H1 (cell line): ENCODE data around the gene FHDC1. TPM values are rescaled to one million over a fixed set of nuclear protein-coding genes. Genes with fewer than 3 reads are reported as not detected.

Experiments used
- CTCF ChIA-PET: fragments of 300-600 bp; sonication (Branson Sonifier 250); formaldehyde crosslinking; loops from one replicate; lab custom pipeline; 2021; ENCODE audit not compliant: partially characterized antibody; lab: Charles Lee
- POLR2A ChIA-PET: fragments of 300-600 bp; sonication (Branson Sonifier 250); formaldehyde crosslinking; loops from one replicate; lab custom pipeline; 2021; ENCODE audit warnings: inconsistent platforms; ENCODE audit not compliant: partially characterized antibody; lab: Charles Lee
- DNase-seq, 2 experiments: peaks; one replicate each; pipeline versions ENCODE4 v3.0.0 to v3.0.0-alpha.2; 2010 to 2022; ENCODE audit warnings: low spot score in 2 of 2, low read depth in 1 of 2, mixed read lengths in 1 of 2
- FAIRE-seq: peaks from 2 replicates; lab custom pipeline; 2011; peaks lifted over from hg19 to GRCh38; lab: Jason Lieb, UNC
- H2AFZ ChIP-seq: 2 replicates; pipeline ENCODE4 v1.8.1; 2012; ENCODE audit warnings: low read length, inconsistent platforms
- H2AK5ac ChIP-seq: 2 replicates; pipeline ENCODE4 v1.6.1; 2013; ENCODE audit warnings: low read depth, low read length
- H2BK120ac ChIP-seq: replicated peaks from 2 replicates; pipeline ENCODE3; 2013; ENCODE audit warnings: low read depth, low read length, inconsistent platforms
- H2BK12ac ChIP-seq: 2 replicates; pipeline ENCODE4 v1.6.1; 2013; ENCODE audit warnings: low read depth, low read length
- H2BK15ac ChIP-seq: 2 replicates; pipeline ENCODE4 v1.6.1; 2013; ENCODE audit warnings: low read length
- H2BK20ac ChIP-seq: 2 replicates; pipeline ENCODE4 v1.6.1; 2013; ENCODE audit warnings: low read length
- H2BK5ac ChIP-seq: 2 replicates; pipeline ENCODE4 v1.6.1; 2013; ENCODE audit warnings: low read depth, low read length
- H3K14ac ChIP-seq: 2 replicates; pipeline ENCODE4 v1.6.1; 2013; ENCODE audit warnings: inconsistent platforms; ENCODE audit not compliant: insufficient read length
- H3K18ac ChIP-seq: 2 replicates; pipeline ENCODE4 v1.6.1; 2013; ENCODE audit warnings: low read length; ENCODE audit errors: extremely low read depth
- H3K23ac ChIP-seq: 2 replicates; pipeline ENCODE4 v1.6.1; 2013; ENCODE audit warnings: inconsistent platforms; ENCODE audit not compliant: insufficient read length
- H3K23me2 ChIP-seq: 2 replicates; pipeline ENCODE4 v1.6.1; 2013; ENCODE audit warnings: low read depth, low read length
- H3K27ac ChIP-seq: 2 replicates; pipeline ENCODE4 v1.6.1; 2011; ENCODE audit warnings: low read depth, low read length, inconsistent platforms
- H3K27me3 ChIP-seq, 4 experiments: replicated peaks in 1 of 4; 1 replicate in 1 of 4; 2 replicates in 3 of 4; pipeline versions ENCODE4 v1.6.1 to v1.8.1; 2011 to 2013; ENCODE audit warnings: low read length in 3 of 4, mild to moderate bottlenecking in 3 of 4, inconsistent platforms in 2 of 4, mixed read lengths in 2 of 4, moderate library complexity in 1 of 4; ENCODE audit not compliant: control insufficient read depth in 3 of 4, insufficient read depth in 3 of 4; ENCODE audit errors: extremely low read depth in 1 of 4
- H3K36me3 ChIP-seq, 4 experiments: 2 replicates each; pipeline versions ENCODE4 v1.6.1 to v1.8.1; 2011 to 2013; ENCODE audit warnings: mild to moderate bottlenecking in 4 of 4, low read length in 3 of 4, moderate library complexity in 2 of 4, control low read depth in 1 of 4, inconsistent platforms in 1 of 4; ENCODE audit not compliant: insufficient read depth in 4 of 4, control insufficient read depth in 2 of 4
- H3K4ac ChIP-seq: replicated peaks from 2 replicates; pipeline ENCODE3; 2013; ENCODE audit warnings: low read length, low read depth, mixed read lengths, inconsistent platforms; ENCODE audit not compliant: insufficient read length
- H3K4me1 ChIP-seq, 4 experiments: replicated peaks in 1 of 4; 1 replicate in 1 of 4; 2 replicates in 3 of 4; pipeline versions ENCODE4 v1.6.1 to v1.8.1; 2011 to 2013; ENCODE audit warnings: low read length in 3 of 4, inconsistent platforms in 2 of 4, mixed read lengths in 1 of 4; ENCODE audit not compliant: insufficient read depth in 4 of 4, control insufficient read depth in 3 of 4
- H3K4me2 ChIP-seq, 2 experiments: 2 replicates each; pipeline versions ENCODE4 v1.6.1 to v1.8.1; 2011 to 2013; ENCODE audit warnings: low read depth in 2 of 2, low read length in 2 of 2, control low read depth in 1 of 2, inconsistent platforms in 1 of 2, mild to moderate bottlenecking in 1 of 2; ENCODE audit not compliant: insufficient read depth in 1 of 2
- H3K4me3 ChIP-seq, 4 experiments: fragments of 200-600, 300-600 bp in 1 of 4; sonication (generic), shearing (Covaris generic), sonication (Bioruptor Twin) in 1 of 4; 2 replicates each; pipeline versions ENCODE4 v1.5.1 to v1.8.1; 2011 to 2016; ENCODE audit warnings: low read length in 4 of 4, low read depth in 3 of 4, control low read depth in 2 of 4, inconsistent platforms in 2 of 4, mild to moderate bottlenecking in 2 of 4, mixed read lengths in 1 of 4, moderate library complexity in 1 of 4; ENCODE audit not compliant: insufficient read depth in 2 of 4; ENCODE audit errors: extremely low read depth in 1 of 4
- H3K56ac ChIP-seq: replicated peaks from 2 replicates; pipeline ENCODE3; 2013; ENCODE audit warnings: low read depth, mild to moderate bottlenecking, mixed read lengths, low read length, inconsistent platforms; ENCODE audit not compliant: insufficient read length
- H3K79me1 ChIP-seq: 2 replicates; pipeline ENCODE4 v1.6.1; 2013; ENCODE audit warnings: low read depth, low read length, control low read depth
- H3K79me2 ChIP-seq, 2 experiments: 2 replicates each; pipeline versions ENCODE4 v1.6.1 to v1.8.1; 2012 to 2013; ENCODE audit warnings: low read length in 2 of 2, mild to moderate bottlenecking in 2 of 2, inconsistent platforms in 1 of 2; ENCODE audit not compliant: insufficient read depth in 2 of 2, control insufficient read depth in 1 of 2
- H3K9ac ChIP-seq, 4 experiments: replicated peaks in 1 of 4; 1 replicate in 1 of 4; 2 replicates in 3 of 4; pipeline versions ENCODE4 v1.6.1 to v1.8.1; 2011 to 2013; ENCODE audit warnings: low read depth in 3 of 4, low read length in 3 of 4, control low read depth in 2 of 4, mild to moderate bottlenecking in 2 of 4, moderate library complexity in 2 of 4, inconsistent platforms in 1 of 4; ENCODE audit errors: extremely low read depth in 1 of 4
- H3K9me3 ChIP-seq, 2 experiments: 2 replicates each; pipeline versions ENCODE4 v1.6.1 to v1.8.1; 2012 to 2013; ENCODE audit warnings: mild to moderate bottlenecking in 2 of 2, moderate library complexity in 2 of 2, control low read depth in 1 of 2, inconsistent platforms in 1 of 2, low read depth in 1 of 2, low read length in 1 of 2, mixed read lengths in 1 of 2; ENCODE audit not compliant: insufficient read depth in 2 of 2
- H4K20me1 ChIP-seq, 2 experiments: replicated peaks in 1 of 2; 2 replicates each; pipeline versions ENCODE3 to v1.8.1; 2011 to 2013; ENCODE audit warnings: inconsistent platforms in 2 of 2, low read length in 2 of 2, mild to moderate bottlenecking in 1 of 2; ENCODE audit not compliant: insufficient read depth in 2 of 2, control insufficient read depth in 1 of 2
- H4K5ac ChIP-seq: 2 replicates; pipeline ENCODE4 v1.6.1; 2013; ENCODE audit warnings: low read length, low read depth, mixed read lengths, inconsistent platforms; ENCODE audit not compliant: insufficient read length
- H4K8ac ChIP-seq: 2 replicates; pipeline ENCODE4 v1.8.0; 2013; ENCODE audit warnings: mild to moderate bottlenecking, moderate library complexity, low read length, inconsistent platforms; ENCODE audit not compliant: insufficient read depth; ENCODE audit errors: extremely low read depth
- H4K91ac ChIP-seq: replicated peaks from 2 replicates; pipeline ENCODE3; 2013; ENCODE audit warnings: low read length, mixed read lengths, inconsistent platforms; ENCODE audit not compliant: insufficient read length
- BACH1 ChIP-seq: IDR thresholded peaks from 2 replicates; pipeline ENCODE4 v1.6.1; 2012; ENCODE audit warnings: low read length, improper control_type of control experiment
- KDM4A ChIP-seq: IDR thresholded peaks from one replicate; pipeline ENCODE4 v1.7.1; 2012; ENCODE audit warnings: low read depth, mild to moderate bottlenecking, moderate library complexity, low read length, inconsistent platforms; ENCODE audit not compliant: severe bottlenecking
- NRF1 ChIP-seq: IDR thresholded peaks from 2 replicates; pipeline ENCODE4 v1.6.1; 2011; ENCODE audit warnings: mild to moderate bottlenecking, low read depth, low read length, improper control_type of control experiment
- PHF8 ChIP-seq: fragments of 200-600 bp; sonication (generic); conservative IDR thresholded peaks from 2 replicates; pipeline ENCODE4 v1.7.1; 2012; ENCODE audit warnings: low read depth, mild to moderate bottlenecking, inconsistent platforms, low read length, moderate library complexity
- POLR2AphosphoS5 ChIP-seq: IDR thresholded peaks from 2 replicates; pipeline ENCODE4 v1.6.1; 2011; ENCODE audit warnings: low read depth, low read length
- SAP30 ChIP-seq: fragments of 300-600 bp; sonication (generic); IDR thresholded peaks from 2 replicates; pipeline ENCODE4 v1.7.1; 2012; ENCODE audit warnings: low read length, moderate library complexity, mild to moderate bottlenecking, inconsistent platforms; ENCODE audit not compliant: insufficient read depth, insufficient replicate concordance
- SIN3A ChIP-seq, 2 experiments: IDR thresholded peaks in 1 of 2; conservative IDR thresholded peaks in 1 of 2; 2 replicates each; pipeline ENCODE4 v1.6.1; 2011 to 2012; ENCODE audit warnings: low read length in 2 of 2, improper control_type of control experiment in 1 of 2, low read depth in 1 of 2, mild to moderate bottlenecking in 1 of 2
- SUZ12 ChIP-seq: fragments of 200-600 bp; sonication (generic); IDR thresholded peaks from 2 replicates; pipeline ENCODE4 v1.6.1; 2012; ENCODE audit warnings: mild to moderate bottlenecking, inconsistent platforms, low read length, moderate library complexity, mixed read lengths
- TAF1 ChIP-seq: IDR thresholded peaks from 2 replicates; pipeline ENCODE4 v1.6.1; 2011; ENCODE audit warnings: mild to moderate bottlenecking, low read depth, low read length
- WGBS, 2 experiments: shearing (Covaris generic) in 1 of 2; methylation state at CpG; one replicate each; pipeline versions ENCODE4 v1.1.6 to v1.1.7; 2013 to 2015; ENCODE audit warnings: low lambda C conversion rate in 2 of 2, mixed read lengths in 2 of 2, inconsistent platforms in 1 of 2, low coverage in 1 of 2, missing lambda C conversion rate in 1 of 2; ENCODE audit not compliant: insufficient replicate concordance in 2 of 2, insufficient coverage in 1 of 2, insufficient read length in 1 of 2; ENCODE audit errors: extremely low coverage in 1 of 2, missing lambda C conversion rate in 1 of 2; 5-methylcytosine and 5-hydroxymethylcytosine counted together
- polyA plus RNA-seq, 7 experiments: library from polyadenylated mRNA; depleted of rRNA in 3 of 7; stranded (reverse) in 5 of 7; unstranded in 2 of 7; fragments of >200 nt in 5 of 7; fragments of 200-250 nt in 2 of 7; gene quantifications; 1 replicate in 5 of 7; 2 replicates in 1 of 7; 4 replicates in 1 of 7; pipeline versions ENCODE4 v1.2.1 to v1.2.3, GENCODE V29; 2011 to 2013; ENCODE audit warnings: missing spikeins in 2 of 7, mixed read lengths in 2 of 7
- total RNA-seq: library from RNA; stranded (reverse); fragmentation: NEBNext Ultra II Directional; extraction: Animal tissue kit (Norgen Biotek cat#: 25700); gene quantifications from 2 replicates; pipeline ENCODE4 v1.2.1, GENCODE V29; 2021

Gene FHDC1
- total and polyA plus RNA-seq, 2 of the 8 experiments (the other 6 are each of a cell fraction or from before 2014, with no cell fraction given), result 6.4 to 28.6 TPM

DNA sequence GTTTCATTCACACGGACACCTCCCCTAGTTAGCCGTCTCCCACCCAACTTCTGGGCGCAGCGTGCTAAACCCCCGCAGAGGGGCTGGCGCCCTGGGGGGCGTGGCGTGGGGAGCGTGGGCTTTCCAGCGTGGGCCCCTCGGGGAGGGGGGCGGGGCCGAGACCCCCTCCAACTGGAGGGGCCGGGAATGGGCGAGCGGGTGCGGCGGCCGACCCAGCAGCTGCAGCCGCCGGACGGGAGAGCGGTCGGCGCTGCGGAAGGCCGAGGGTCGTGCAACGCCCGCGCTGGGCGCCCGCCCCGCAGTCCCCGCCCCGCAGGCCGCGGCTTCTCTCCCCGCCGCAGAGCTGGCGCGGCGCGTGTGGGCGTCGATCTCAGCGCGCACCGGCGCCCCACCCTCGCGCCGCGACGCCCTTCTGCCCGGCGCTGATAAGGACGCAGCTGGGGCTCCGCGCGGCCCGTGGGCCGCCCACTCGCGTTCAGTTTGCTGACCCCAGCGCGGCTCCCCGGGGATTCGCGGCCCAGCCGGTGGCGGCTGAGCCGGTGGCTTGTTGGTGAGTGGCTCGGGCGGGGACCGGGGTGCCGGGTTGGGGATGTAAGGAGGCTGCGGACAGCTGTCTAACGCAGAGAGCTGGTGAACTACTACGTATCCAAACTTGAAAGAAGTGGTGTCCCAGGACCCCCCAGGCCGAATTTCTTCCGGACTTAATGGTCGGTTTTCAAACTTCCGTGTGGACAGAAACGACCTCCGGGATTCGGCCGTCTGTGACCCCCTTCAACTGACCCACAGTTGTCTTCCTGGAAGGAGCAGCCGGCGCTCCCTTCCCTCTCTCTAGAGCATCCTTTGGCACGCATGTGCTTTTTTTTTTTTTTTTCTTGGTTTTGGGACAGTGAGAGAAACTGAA, 1.5 kb downstream of the FHDC1 start:
- H3K4me3 ChIP-seq, result peak overlapping the region; percentile 79 to 97 (median 82)
- FAIRE-seq, result no peak
- H2BK5ac ChIP-seq, result no peak overlapping the region
- peak overlapping the region; percentile 62 to 89 (median 78); a peak in 6 of 7 replicates for H3K9ac ChIP-seq
- 3% methylated on average over 50 of the region's 91 CpGs; no CpG with 5 or more reads in 1 of the 2 experiments for WGBS, 2 experiments
- peaks cover 14 to 16% of the 10 kb centered on the region in 2 experiments for H4K20me1 ChIP-seq
- peak overlapping the region; percentile 17 for H4K91ac ChIP-seq
- H3K79me2 ChIP-seq, result peaks cover 20 to 51% of the 10 kb centered on the region in 2 experiments
- H3K27ac ChIP-seq, result no peak overlapping the region
- 0 out of 2 replicates have a peak overlapping the region, but pooled peaks have one; percentile 14 for H3K18ac ChIP-seq
- H4K5ac ChIP-seq, result no peak overlapping the region
- H3K27me3 ChIP-seq, result peaks cover 0 to 13% (median 5%) of the 10 kb centered on the region in 4 experiments; a peak in 3 of 7 replicates
- H2BK12ac ChIP-seq, result no peak overlapping the region
- no peaks in the 10 kb centered on the region for H3K36me3 ChIP-seq
- no peak overlapping the region for H3K56ac ChIP-seq
- TF ChIP-seq SUZ12 (peak; percentile 21; the same call in 1 of the 2 replicates), POLR2AphosphoS5 (no peak), KDM4A (peak; percentile 66), BACH1 (peak; percentile 57), SAP30 (peak; percentile 19), TAF1 (no peak), NRF1 (no peak), PHF8 (0 out of 2 replicates have a peak, but pooled peaks have one; percentile 17), SIN3A (conservative IDR thresholded peaks at IDR 0.05 in 1 of 2, IDR thresholded peaks at IDR 0.05 in 1 of 2; ENCODE audit: low read depth in 1 of 2, low read length in 2 of 2) (peak in 1 of 2 experiments; percentile 55; a peak in 1 of 4 replicates)
- TF ChIP-seq, all 59 proteins: peak for 6
- POLR2A ChIA-PET, result interaction anchor here (1.1 to 6.6 kb wide), 3 partner anchors 12 to 87 kb away, joined by 3 to 61 read pairs (median 8); no protein-coding TSS in a partner anchor
- H2BK20ac ChIP-seq, result no peak overlapping the region
- H3K4ac ChIP-seq, result no peak overlapping the region
- no peak overlapping the region for H3K14ac ChIP-seq
- peak overlapping the region; percentile 98 for H4K8ac ChIP-seq
- no peak overlapping the region for H2BK15ac ChIP-seq
- H3K9me3 ChIP-seq, result no peaks in the 10 kb centered on the region
- no peak overlapping the region for H2BK120ac ChIP-seq
- DNase-seq, result peak in 1 of 2 experiments; percentile 63
- no peak overlapping the region for H2AFZ ChIP-seq
- H3K23me2 ChIP-seq, result peaks cover 2% of the 10 kb centered on the region; the same call in 1 of the 2 replicates
- 0 out of 2 replicates have a peak, but pooled peaks cover 3% of the 10 kb centered on the region for H3K79me1 ChIP-seq
- H3K4me1 ChIP-seq, result peaks cover 0 to 8% (median 5%) of the 10 kb centered on the region in 4 experiments; a peak in 4 of 7 replicates
- H3K23ac ChIP-seq, result no peak overlapping the region
- peak overlapping the region; percentile 65 to 97 for H3K4me2 ChIP-seq
- H2AK5ac ChIP-seq, result no peak overlapping the region
- CTCF ChIA-PET, result interaction anchor here (1.1 to 6.6 kb wide), 7 partner anchors 12 to 190 kb away, joined by 3 to 35 read pairs (median 3); no protein-coding TSS in a partner anchor
